GM18499 (cell line): ENCODE measurements around the gene ZBTB16.

Experiments
- ATAC-seq: cut with Tn5 transposase; IDR thresholded peaks from one replicate; pipeline ENCODE4 v1.9.1; 2021; ENCODE audit warnings: moderate number of reproducible peaks; ENCODE audit not compliant: insufficient read depth, unreplicated experiment

Gene ZBTB16

GRCh38 chr11:114161486-114162250, 102.2 kb downstream of the ZBTB16 start:
- ATAC-seq, result no peak

- ATAC-seq, result no peak
These were observed 103.2 kb downstream of the ZBTB16 start for GRCh38 chr11:114162719-114163123.

GRCh38 chr11:114163229-114163631, 103.7 kb downstream of the ZBTB16 start:
- no peak for ATAC-seq

GRCh38 chr11:114163830-114164401, 104.4 kb downstream of the ZBTB16 start:
- ATAC-seq, result no peak

GRCh38 chr11:114164546-114164945, 105.0 kb downstream of the ZBTB16 start:
- no peak for ATAC-seq

GRCh38 chr11:114165326-114166230, 106.1 kb downstream of the ZBTB16 start:
- no peak for ATAC-seq

- ATAC-seq, result no peak
These were observed 106.9 kb downstream of the ZBTB16 start for GRCh38 chr11:114166362-114166761.

GRCh38 chr11:114166897-114167323, 107.4 kb downstream of the ZBTB16 start:
- no peak for ATAC-seq

- ATAC-seq, result no peak
These were observed 107.8 kb downstream of the ZBTB16 start for GRCh38 chr11:114167355-114167754.

- ATAC-seq, result no peak
These were observed 108.4 kb downstream of the ZBTB16 start for GRCh38 chr11:114167771-114168448.

- no peak for ATAC-seq
These were observed 109.2 kb downstream of the ZBTB16 start for GRCh38 chr11:114168691-114169090.

- no peak for ATAC-seq
These were observed 109.8 kb downstream of the ZBTB16 start for GRCh38 chr11:114169321-114169749.

- ATAC-seq, result no peak
These were observed 110.3 kb downstream of the ZBTB16 start for GRCh38 chr11:114169821-114170220.

- no peak for ATAC-seq
These were observed 110.7 kb downstream of the ZBTB16 start for GRCh38 chr11:114170226-114170625.

- no peak for ATAC-seq
These were observed 111.9 kb downstream of the ZBTB16 start for GRCh38 chr11:114171257-114172054.

GRCh38 chr11:114172055-114172861, 112.7 kb downstream of the ZBTB16 start:
- ATAC-seq, result no peak

- no peak for ATAC-seq
These were observed 113.4 kb downstream of the ZBTB16 start for GRCh38 chr11:114172871-114173444.

GRCh38 chr11:114173843-114174242, 114.3 kb downstream of the ZBTB16 start:
- ATAC-seq, result no peak
